ENCODE results near the gene MAPKAP1.

The MAPKAP1 gene

GRCh38 chr9:125524583-125525355, 182.2 kb downstream of the MAPKAP1 start:
- TF ChIP-seq CTCF (conservative IDR thresholded peaks at IDR 0.05) = no peak
- H3K27ac ChIP-seq = no peak overlapping the region

GRCh38 chr9:125523681-125524080, 183.3 kb downstream of the MAPKAP1 start:
- no peak for TF ChIP-seq CTCF (conservative IDR thresholded peaks at IDR 0.05)

GRCh38 chr9:125522328-125522725, 184.7 kb downstream of the MAPKAP1 start:
- TF ChIP-seq CTCF (conservative IDR thresholded peaks at IDR 0.05) = no peak
- H3K27ac ChIP-seq = no peak overlapping the region

More at GRCh38 chr9:125523681-125524080, 183.3 kb downstream of the MAPKAP1 start:
- H3K27ac ChIP-seq = no peak overlapping the region

- H3K27ac ChIP-seq = no peak overlapping the region
- no peak for TF ChIP-seq CTCF (conservative IDR thresholded peaks at IDR 0.05)
Observed at GRCh38 chr9:125521462-125522327, 185.3 kb downstream of the MAPKAP1 start.

- H3K27ac ChIP-seq = no peak overlapping the region
- no peak for TF ChIP-seq CTCF (conservative IDR thresholded peaks at IDR 0.05)
Observed at GRCh38 chr9:125519734-125520133, 187.3 kb downstream of the MAPKAP1 start.

- H3K27ac ChIP-seq = no peak overlapping the region
- TF ChIP-seq CTCF (conservative IDR thresholded peaks at IDR 0.05) = no peak
Observed at GRCh38 chr9:125517577-125517976, 189.4 kb downstream of the MAPKAP1 start.

Data from VCaP (cell line).